ENCODE measurements around the gene NAE1.
"Not testable (repeated sequence)": the region's sequence is repeated elsewhere in the genome, so short reads cannot be mapped to it uniquely, and the experiment has no call there.

Gene NAE1

DNA sequence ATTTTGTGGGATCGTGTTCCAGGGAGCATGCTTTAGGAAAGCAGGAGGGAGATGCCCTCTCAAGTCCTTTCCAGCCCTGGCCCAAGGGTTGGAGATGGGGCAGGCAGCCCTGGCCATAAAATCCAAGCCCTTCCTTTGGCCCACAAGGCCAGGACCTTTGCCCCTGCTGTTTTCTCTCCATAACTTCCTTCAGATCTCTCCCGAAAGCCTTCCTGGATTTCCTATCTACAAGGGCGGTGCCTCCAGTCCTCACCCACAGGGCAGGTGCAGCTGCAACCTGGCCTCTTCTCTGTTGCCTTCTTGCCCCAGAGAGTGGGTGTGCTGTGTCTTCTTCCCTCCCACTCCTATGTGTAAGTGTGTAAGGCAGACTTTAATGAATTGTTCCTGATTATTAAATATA lies 41.1 kb upstream of the NAE1 start:
- peaks cover 10% of the 10 kb centered on the region; the same call in 1 of the 2 replicates for H3F3A ChIP-seq (ENCODE audit: low read depth)
- peaks cover 39% of the 10 kb centered on the region for H3K4me1 ChIP-seq (ENCODE audit: insufficient read depth, low read length, poor library complexity, severe bottlenecking)
- no peak overlapping the region for H3K9ac ChIP-seq (ENCODE audit: low read depth, low read length, poor library complexity, severe bottlenecking)
- H2AFZ ChIP-seq (ENCODE audit: low read length), result no peak overlapping the region
- no peak overlapping the region for H3K4me2 ChIP-seq (ENCODE audit: low read depth, low read length, poor library complexity, severe bottlenecking)
- TF ChIP-seq EZH2phosphoT487 (IDR thresholded peaks at IDR 0.05; ENCODE audit: borderline replicate concordance), result no peak
- TF ChIP-seq CTCF (conservative IDR thresholded peaks at IDR 0.05; ENCODE audit: low read length), result no peak
- no peaks in the 10 kb centered on the region for H3K27me3 ChIP-seq (ENCODE audit: insufficient read depth, low read length, poor library complexity, severe bottlenecking)
- H3K36me3 ChIP-seq (ENCODE audit: insufficient read depth, low read length), result no peaks in the 10 kb centered on the region
- H3K4me3 ChIP-seq (ENCODE audit: low read length, poor library complexity, severe bottlenecking), result no peak overlapping the region
- no peaks in the 10 kb centered on the region for H3K9me3 ChIP-seq (ENCODE audit: insufficient read depth, low read depth, low read length)
- no peaks in the 10 kb centered on the region for H3K9me2 ChIP-seq (replicated peaks; ENCODE audit: low read depth, low read length)
- H3K79me2 ChIP-seq (ENCODE audit: insufficient read depth, low read length), result no peaks in the 10 kb centered on the region
- no peaks in the 10 kb centered on the region for H4K20me1 ChIP-seq (ENCODE audit: insufficient read depth, low read length, poor library complexity, severe bottlenecking)

GRCh38 chr16:66871363-66871762 lies 40.6 kb upstream of the NAE1 start:
- H3K4me1 ChIP-seq (ENCODE audit: insufficient read depth, low read length, poor library complexity, severe bottlenecking), result peaks cover 39% of the 10 kb centered on the region
- not testable (repeated sequence) for H2AFZ ChIP-seq (ENCODE audit: low read length); H3K36me3 ChIP-seq (ENCODE audit: insufficient read depth, low read length); H3F3A ChIP-seq (ENCODE audit: low read depth); H3K4me2 ChIP-seq (ENCODE audit: low read depth, low read length, poor library complexity, severe bottlenecking); H4K20me1 ChIP-seq (ENCODE audit: insufficient read depth, low read length, poor library complexity, severe bottlenecking); H3K9me3 ChIP-seq (ENCODE audit: insufficient read depth, low read depth, low read length); H3K79me2 ChIP-seq (ENCODE audit: insufficient read depth, low read length); H3K9me2 ChIP-seq (replicated peaks; ENCODE audit: low read depth, low read length); H3K9ac ChIP-seq (ENCODE audit: low read depth, low read length, poor library complexity, severe bottlenecking); H3K4me3 ChIP-seq (ENCODE audit: low read length, poor library complexity, severe bottlenecking); H3K27me3 ChIP-seq (ENCODE audit: insufficient read depth, low read length, poor library complexity, severe bottlenecking)

GRCh38 chr16:66869424-66869823 lies 38.6 kb upstream of the NAE1 start:
- peaks cover 6% of the 10 kb centered on the region; the same call in 1 of the 2 replicates for H3F3A ChIP-seq (ENCODE audit: low read depth)
- H3K4me3 ChIP-seq (ENCODE audit: low read length, poor library complexity, severe bottlenecking), result no peak overlapping the region
- peaks cover 26% of the 10 kb centered on the region for H3K4me1 ChIP-seq (ENCODE audit: insufficient read depth, low read length, poor library complexity, severe bottlenecking)
- no peak overlapping the region for H3K9ac ChIP-seq (ENCODE audit: low read depth, low read length, poor library complexity, severe bottlenecking)
- H2AFZ ChIP-seq (ENCODE audit: low read length), result peak overlapping the region; percentile 19; the same call in 1 of the 2 replicates
- no peaks in the 10 kb centered on the region for H3K9me2 ChIP-seq (replicated peaks; ENCODE audit: low read depth, low read length)
- H3K27me3 ChIP-seq (ENCODE audit: insufficient read depth, low read length, poor library complexity, severe bottlenecking), result no peaks in the 10 kb centered on the region
- H3K4me2 ChIP-seq (ENCODE audit: low read depth, low read length, poor library complexity, severe bottlenecking), result no peak overlapping the region
- TF ChIP-seq EZH2phosphoT487 (IDR thresholded peaks at IDR 0.05; ENCODE audit: borderline replicate concordance) (no peak), CTCF (conservative IDR thresholded peaks at IDR 0.05; ENCODE audit: low read length) (no peak)
- H3K36me3 ChIP-seq (ENCODE audit: insufficient read depth, low read length), result no peaks in the 10 kb centered on the region
- H4K20me1 ChIP-seq (ENCODE audit: insufficient read depth, low read length, poor library complexity, severe bottlenecking), result no peaks in the 10 kb centered on the region
- no peaks in the 10 kb centered on the region for H3K79me2 ChIP-seq (ENCODE audit: insufficient read depth, low read length)
- no peaks in the 10 kb centered on the region for H3K9me3 ChIP-seq (ENCODE audit: insufficient read depth, low read depth, low read length)

DNA sequence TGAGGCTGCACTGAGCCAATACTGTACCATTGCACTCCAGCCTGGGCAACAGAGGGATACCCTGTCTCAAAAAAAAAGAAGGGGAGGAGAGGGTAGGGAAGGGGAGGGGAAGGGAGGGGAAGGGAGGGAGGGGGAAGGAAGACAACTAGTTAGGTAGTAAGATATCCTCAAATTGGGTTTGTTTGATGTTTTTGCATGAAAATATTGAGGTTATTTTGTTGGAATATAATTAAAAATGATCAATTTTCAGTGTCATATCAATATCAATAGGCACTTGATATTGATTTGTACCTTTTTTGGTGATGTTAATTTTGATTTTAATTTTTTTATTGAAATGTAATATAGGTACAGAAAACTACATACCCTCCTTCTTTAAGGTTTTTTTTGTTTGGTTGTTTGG lies 32.9 kb upstream of the NAE1 start:
- no peaks in the 10 kb centered on the region for H4K20me1 ChIP-seq (ENCODE audit: insufficient read depth, low read length, poor library complexity, severe bottlenecking)
- no peaks in the 10 kb centered on the region for H3K27me3 ChIP-seq (ENCODE audit: insufficient read depth, low read length, poor library complexity, severe bottlenecking)
- H3K4me3 ChIP-seq (ENCODE audit: low read length, poor library complexity, severe bottlenecking), result no peak overlapping the region
- H3K36me3 ChIP-seq (ENCODE audit: insufficient read depth, low read length), result no peaks in the 10 kb centered on the region
- TF ChIP-seq EZH2phosphoT487 (IDR thresholded peaks at IDR 0.05; ENCODE audit: borderline replicate concordance) (no peak), CTCF (conservative IDR thresholded peaks at IDR 0.05; ENCODE audit: low read length) (no peak)
- H3K79me2 ChIP-seq (ENCODE audit: insufficient read depth, low read length), result no peaks in the 10 kb centered on the region
- H3F3A ChIP-seq (ENCODE audit: low read depth), result no peaks in the 10 kb centered on the region
- H2AFZ ChIP-seq (ENCODE audit: low read length), result no peak overlapping the region
- no peak overlapping the region for H3K4me2 ChIP-seq (ENCODE audit: low read depth, low read length, poor library complexity, severe bottlenecking)
- no peak overlapping the region for H3K9ac ChIP-seq (ENCODE audit: low read depth, low read length, poor library complexity, severe bottlenecking)
- no peaks in the 10 kb centered on the region for H3K4me1 ChIP-seq (ENCODE audit: insufficient read depth, low read length, poor library complexity, severe bottlenecking)
- H3K9me3 ChIP-seq (ENCODE audit: insufficient read depth, low read depth, low read length), result no peaks in the 10 kb centered on the region
- no peaks in the 10 kb centered on the region for H3K9me2 ChIP-seq (replicated peaks; ENCODE audit: low read depth, low read length)
